Fibroblast of skin of right biceps (primary cell): Measurements from ENCODE around the gene OTOF.
A peak's percentile ranks its signal among the peaks of the same experiment; 100 is the strongest.
"Not testable (repeated sequence)": the region's sequence is repeated elsewhere in the genome, so short reads cannot be mapped to it uniquely, and the experiment has no call there.

Source experiments
- DNase-seq: peaks from one replicate; pipeline ENCODE4 v3.0.0-alpha.2; 2013

Gene OTOF

GRCh38 chr2:26479131-26479788, 1.3 kb upstream of the OTOF start:
- DNase-seq = no peak

- no peak for DNase-seq
Observed at GRCh38 chr2:26478366-26478765, 442 bp upstream of the OTOF start.

DNA sequence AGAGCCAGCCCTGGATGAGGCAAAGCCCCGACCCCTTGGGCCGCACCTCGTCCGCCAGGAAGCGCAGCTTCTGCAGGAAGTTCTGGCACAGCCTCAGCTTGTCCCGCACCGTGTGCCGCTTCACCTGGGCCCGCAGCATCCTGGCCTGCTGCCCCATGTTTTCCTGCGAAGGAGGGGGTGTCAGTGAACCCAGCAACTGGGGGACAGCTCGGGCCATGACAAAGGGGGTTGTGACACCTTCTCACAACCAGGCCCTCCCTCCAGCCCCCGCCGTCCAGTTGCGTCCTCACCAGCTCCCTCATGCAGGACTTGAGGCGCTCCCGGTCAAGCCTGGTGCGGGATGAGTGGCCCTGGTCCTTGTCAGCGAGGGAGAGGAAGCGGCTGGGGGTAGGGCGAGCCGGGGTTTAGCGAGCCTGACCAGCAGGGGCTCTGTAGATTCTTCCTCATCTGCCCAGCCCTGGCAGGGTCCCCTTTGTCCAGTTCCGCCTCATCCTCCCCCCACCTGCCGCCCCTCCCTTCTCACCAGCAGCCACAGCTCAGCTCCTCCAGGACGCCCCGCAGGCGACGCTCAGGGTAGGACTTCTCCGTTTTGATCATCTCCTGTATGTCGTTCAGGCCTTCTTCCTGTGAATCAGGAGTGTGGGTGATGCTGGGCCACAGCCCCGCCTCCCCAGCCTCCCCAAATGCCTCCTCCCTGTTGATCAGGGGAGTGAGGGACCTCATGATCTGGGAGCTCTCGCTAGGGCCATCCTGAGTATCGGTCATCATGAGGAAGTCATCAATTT, 606 bp downstream of the OTOF start:
- no peak for DNase-seq

- DNase-seq = no peak
Observed at GRCh38 chr2:26475832-26476501, 2.0 kb downstream of the OTOF start.

- no peak for DNase-seq
Observed at GRCh38 chr2:26475037-26475436, 2.9 kb downstream of the OTOF start.

DNA sequence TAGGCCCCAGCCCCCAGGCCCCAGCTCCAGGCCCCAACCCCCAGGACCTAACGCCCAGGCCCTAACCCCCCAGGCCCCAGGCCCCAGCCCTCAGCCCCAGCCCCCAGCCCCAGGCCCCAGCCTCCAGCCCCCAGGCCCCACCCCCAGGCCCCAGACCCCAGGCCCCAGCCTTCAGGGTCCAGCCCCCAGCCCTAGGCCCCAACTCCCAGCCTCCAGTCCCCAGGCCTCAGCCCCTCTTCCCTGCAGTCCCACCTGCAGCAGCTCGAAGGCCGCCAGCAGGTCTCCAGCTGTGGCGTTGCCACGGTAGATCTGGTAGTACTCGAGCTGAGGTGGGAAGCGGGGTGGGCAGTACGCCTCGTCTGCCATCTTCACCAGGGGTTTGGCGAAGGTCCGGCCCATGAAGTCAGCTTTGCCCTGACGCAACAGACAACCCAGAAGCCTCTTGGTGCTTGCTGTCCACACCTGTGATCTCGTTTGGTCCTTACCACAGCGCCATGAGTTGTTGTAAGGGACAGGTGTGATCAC, 3.6 kb downstream of the OTOF start:
- no peak for DNase-seq

- DNase-seq = no peak
Observed at GRCh38 chr2:26473796-26474195, 4.1 kb downstream of the OTOF start.

DNA sequence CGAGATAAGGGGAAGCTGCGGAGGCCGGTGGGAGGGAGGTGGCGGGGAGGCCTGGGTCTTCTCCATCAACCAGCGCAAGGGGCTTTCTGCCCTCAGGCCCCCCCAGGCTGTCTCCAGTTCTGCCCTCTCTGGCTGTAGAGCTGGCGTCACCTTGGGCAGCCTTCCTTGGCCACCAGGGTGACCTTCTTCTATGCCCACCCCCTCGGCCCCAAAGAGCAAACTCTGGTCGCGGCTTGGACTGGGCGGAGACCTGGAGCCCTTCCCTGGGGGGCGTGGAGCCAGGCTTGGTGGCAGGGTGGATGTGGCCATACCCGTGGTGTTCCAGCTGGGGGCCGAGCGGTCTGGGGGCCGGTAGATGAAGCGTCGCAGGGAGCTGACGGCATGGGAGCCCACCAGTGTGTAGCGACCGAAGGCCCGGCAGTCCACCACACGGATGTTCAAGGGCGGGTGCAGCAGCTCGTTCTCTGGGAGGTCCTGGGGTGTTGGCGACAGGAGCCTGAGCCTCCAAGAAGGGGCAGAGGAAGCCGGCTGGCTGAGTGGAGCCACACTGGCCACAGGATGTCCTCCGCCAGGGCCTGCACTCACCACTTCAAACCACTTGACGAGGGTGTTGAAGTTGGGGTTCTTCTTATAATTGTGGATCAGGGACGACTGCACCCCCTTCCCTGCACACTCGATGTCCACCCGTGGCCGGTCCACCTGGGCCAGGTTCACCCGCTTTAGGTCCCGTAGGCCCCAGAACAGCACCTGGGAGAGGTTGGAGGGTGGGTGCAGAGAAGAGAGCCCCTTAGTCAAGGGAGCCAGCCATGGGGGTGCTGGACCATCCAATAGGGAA, 4.9 kb downstream of the OTOF start:
- no peak for DNase-seq

- no peak for DNase-seq
Observed at GRCh38 chr2:26471766-26472706, 5.9 kb downstream of the OTOF start.

DNA sequence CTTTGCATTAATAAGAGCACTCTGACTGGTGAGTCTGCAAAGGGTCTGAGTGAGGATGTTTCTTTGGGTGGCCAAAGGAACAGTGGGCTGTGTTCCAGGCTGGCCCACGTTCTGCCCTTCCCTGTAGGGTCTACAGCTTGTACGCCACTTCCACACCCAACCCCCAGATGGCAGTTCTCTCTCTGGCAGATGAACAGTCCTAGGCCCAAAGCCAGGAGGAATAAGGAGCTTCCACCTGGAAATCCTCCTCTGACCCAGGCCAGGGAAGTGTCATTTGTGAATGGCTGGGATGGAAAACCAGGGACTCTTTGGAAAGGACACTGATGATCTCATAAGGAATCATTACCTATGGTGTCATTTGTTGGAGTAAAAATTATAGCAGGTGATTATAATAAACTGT, 6.6 kb downstream of the OTOF start:
- DNase-seq = no peak

DNA sequence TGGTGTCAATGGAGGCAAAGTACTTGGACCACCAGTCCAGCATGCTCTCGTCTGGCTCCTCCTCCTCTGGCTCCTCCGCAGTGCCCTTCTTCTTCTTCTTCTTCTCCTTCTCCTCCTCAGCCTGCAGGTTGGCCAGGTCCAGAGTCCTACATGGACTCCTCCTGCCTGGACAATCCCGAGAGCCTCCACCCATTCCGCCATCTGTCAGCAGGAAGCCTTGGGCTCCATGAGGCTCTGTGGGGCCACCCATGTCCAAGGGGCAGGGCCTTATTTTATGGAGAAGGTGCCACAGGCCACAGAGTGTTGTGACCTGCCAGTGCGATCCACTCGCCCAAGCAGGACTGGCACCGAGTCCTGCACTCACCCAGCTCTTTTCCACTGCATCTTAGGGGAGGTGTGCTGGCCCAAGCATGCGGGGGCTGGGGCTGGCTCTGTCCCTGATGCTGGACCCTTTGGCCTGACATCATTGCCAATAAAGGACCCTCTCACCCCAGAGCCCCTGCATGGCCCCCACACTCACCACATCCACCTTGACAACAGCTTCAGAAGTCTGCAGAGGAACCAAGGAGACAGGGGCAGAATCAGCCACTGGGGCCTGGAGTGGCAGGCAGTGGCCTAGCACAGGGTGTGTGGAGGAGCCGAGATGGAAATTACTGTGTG, 7.2 kb downstream of the OTOF start:
- no peak for DNase-seq

GRCh38 chr2:26469955-26470354, 8.0 kb downstream of the OTOF start:
- DNase-seq = no peak

DNA sequence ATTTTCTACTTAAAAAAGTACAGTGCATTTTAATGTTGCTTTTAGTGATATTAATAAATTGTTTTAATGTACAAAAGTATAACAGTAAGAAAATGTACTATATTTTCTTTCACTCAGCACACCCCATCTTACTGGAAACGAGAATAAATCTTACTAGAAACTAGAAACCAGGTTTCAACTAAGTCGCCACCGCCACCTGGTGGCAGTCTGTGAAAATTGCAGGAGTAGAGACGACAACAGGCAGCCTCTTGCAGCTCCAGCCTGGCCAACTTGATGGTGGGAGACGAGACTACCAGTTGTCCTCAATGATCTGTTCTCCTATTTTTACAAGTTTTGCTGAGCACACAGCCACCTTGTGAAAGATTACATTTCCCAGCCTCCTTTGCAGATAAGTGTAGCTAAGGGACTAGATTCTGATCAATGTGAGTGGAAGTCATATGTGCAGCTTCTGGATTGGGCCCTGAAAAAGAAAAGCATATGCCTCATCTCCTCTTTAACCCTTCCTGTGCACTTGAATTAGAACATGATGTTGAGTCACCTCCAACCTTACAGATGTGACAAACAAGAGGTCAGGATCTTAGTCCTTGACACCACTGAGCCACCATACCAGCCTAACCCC, 8.7 kb downstream of the OTOF start:
- DNase-seq = peak; percentile 40

DNA sequence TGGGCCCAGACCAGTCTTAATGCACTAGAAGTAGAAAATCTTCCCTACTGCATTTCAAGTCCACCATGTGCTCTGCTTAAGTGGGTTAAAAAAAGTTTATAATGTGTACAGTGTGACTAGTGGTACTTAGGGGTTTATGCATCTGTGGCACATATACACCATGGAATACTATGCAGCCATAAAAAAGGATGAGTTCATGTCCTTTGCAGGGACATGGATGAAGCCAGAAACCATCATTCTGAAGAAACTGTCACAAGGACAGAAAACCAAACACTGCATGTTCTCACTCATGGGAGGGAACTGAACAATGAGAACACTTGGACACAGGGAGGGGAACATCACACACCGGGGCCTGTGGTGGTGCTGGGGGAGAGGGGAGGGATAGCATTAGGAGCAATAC, 9.4 kb downstream of the OTOF start:
- DNase-seq = not testable (repeated sequence)

DNA sequence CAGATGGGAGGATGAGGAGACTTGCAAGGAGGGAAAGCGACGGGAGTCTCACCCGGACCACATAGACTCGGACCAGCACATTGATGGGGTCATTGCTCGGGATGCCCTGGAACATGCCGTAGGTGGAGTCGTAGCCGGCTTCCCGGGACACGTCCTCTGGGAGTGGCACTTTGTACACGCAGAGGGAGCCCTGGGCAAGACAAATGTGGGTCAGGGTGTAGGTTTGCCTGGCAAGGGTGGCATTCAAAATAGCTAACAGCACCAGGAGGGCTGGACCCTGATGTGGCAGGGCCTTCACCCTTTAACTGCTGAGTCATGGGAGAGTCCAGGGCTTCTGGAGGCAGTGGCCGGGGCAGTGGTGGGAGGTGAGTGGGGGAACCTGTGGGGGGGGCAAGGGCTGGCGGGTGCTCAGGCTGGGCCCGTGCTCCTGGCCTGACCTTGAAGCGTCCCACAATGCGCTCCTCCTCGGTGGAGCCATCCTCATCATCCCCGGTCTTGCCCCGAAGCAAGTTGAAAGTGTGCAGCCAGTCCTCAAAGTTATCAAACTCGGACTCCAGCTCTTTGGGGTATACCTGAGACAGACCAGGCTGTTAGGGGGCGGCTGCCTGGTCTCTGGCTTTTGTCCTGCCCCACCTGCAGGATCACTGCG, 11.1 kb downstream of the OTOF start:
- no peak for DNase-seq

DNA sequence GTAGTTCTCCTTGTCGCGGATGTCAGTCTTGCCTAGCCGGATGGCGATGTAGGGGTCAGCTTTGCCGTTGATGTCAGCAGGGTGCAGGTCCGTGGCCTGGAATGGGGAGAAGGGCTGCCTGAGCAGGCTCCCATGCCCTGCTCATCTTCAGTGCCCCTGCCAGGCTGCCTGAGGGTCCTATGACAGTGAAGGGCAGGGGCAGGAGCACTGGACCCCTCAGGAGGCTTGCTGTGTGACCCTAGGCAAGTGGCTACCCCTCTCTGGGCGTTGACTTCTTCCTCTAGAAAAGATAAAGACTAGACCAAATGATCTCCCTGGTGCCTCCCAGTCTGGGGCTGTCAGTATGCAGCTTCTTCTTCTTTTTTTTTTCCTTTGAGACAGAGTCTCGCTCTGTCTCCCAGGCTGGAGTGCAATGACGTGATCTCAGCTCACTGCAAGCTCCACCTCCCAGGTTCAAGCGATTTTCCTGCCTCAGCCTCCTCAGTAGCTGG, 11.9 kb downstream of the OTOF start:
- DNase-seq = no peak

DNA sequence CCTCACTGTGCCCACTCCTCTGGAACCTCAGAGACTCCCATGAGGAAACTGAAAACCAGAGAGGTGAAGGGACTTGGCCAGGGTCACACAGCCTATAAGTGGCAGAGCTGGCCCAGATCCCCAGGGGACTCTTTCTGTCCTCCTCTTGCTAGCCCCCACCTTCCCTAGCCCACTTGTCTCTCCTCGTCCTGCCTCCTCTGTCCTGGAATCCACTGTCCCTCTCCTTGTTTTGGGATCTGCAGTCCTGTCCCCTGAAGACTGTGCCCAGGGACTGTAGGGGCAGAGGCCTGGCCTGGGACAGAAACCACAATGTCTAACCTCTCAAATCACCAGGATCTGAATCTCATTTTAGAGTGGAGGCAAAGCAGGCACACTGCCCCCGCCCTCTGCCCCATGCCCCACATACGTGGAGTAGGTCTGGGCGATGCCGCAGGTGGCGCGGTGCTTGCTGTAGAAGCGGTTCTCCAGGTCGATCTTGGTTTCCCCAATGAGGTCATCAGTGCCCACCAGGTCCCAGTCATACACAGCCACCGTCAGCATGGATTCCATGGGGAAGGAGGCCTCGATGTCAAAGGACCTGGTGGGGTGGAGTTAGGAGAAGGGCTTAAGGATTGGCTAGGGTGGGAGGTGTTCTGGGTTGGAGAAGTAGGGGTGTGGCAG, 12.5 kb downstream of the OTOF start:
- DNase-seq = no peak

DNA sequence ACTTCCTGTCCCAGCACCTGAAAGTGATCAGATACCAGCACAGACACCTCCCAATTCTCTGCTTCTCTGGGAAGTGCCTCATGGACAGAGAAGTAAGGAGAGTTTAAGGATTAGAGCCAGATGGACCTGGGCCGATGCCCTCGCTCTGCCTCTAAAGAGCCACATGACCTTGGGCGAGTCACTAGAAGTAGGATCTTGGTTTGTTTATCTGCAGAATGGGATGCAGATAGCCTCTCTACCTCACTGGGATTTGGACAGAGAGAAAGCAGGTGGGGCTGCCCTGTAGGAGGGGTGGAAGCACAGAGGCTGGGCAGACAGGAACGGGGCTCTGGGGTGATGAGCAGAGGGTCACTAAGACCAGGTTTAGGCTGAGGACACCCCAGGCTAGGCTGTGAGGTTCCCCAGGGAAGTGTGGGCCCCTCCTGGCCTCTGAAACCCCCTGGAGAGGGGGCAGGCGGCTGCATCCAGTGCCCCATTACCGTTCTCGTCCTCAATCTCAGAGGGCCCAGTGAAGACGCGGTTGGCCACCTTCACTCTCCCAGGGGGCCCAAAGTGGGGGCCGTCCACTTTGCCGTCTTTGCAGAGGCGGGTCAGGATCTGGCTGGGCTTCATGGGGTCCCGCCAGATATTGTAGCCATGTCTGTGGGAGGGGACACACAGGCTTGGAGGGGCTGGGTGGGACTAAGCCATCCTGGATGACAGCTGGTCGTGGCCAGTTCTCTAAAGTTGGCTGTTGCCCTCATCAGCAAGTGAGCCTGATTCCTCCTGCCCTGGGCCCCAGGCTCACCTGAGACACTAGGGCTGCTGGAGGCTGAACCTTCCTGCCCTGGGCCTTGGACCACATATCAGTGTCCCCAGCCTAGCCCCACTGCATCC, 13.3 kb downstream of the OTOF start:
- no peak for DNase-seq
